ENCODE measurements around the gene PSENEN. TPM values are rescaled to one million over a fixed set of nuclear protein-coding genes. Genes with fewer than 3 reads are reported as not detected.

Gene PSENEN
- total and polyA plus RNA-seq, 11 donors, result 25.2 to 95.1 (median 42.3) TPM

GRCh38 chr19:35755550-35756376 lies 10.3 kb downstream of the PSENEN start:
- intact Hi-C loops (cut with DNase I), result loop anchor here in 2 of 10 donors (5.0 to 10.0 kb wide), 2 partner anchors 177 to 389 kb away; partner anchors contain the start of gene CAPNS1 (in 1 of the 2)
- peak overlapping the region; percentile 28 to 99 (median 74) for H3K4me3 ChIP-seq
- 13 to 27% (median 18%) methylated on average over 14 to 74 of the region's 74 CpGs for whole genome bisulfite sequencing, 4 donors
- H3K27ac ChIP-seq, result peak overlapping the region; percentile 88 to 100 (median 96)
- ATAC-seq, result peak in 3 of 4 donors; percentile 20 to 33 (median 31)
- H3K36me3 ChIP-seq, result peaks cover 0 to 35% (median 23%) of the 10 kb centered on the region in 9 donors
- peaks cover 0 to 53% (median 39%) of the 10 kb centered on the region in 12 donors for H3K4me1 ChIP-seq
- H3K27me3 ChIP-seq, result no peaks in the 10 kb centered on the region
- DNase-seq, result peak; percentile 86 to 93 (median 90)
- no peaks in the 10 kb centered on the region for H3K9me3 ChIP-seq
- TF ChIP-seq CTCF (IDR thresholded peaks at IDR 0.05) (no peak), POLR2A (IDR thresholded peaks at IDR 0.05) (peak in 1 of 2 donors; percentile 48)

- WGBS, 4 donors, result 3 to 5% (median 5%) methylated on average over 22 to 52 of the region's 52 CpGs
- peak; percentile 36 to 47 (median 38) for ATAC-seq
- intact Hi-C loops (cut with DNase I), result loop anchor here in 2 of 10 donors (1.0 to 10.0 kb wide), 3 partner anchors 16 to 388 kb away; partner anchors contain the start of gene CAPNS1 (in 1 of the 2)
These were observed 11.2 kb downstream of the PSENEN start, which contains the start of gene HSPB6 for GRCh38 chr19:35756377-35757230. Gene HSPB6, minus strand, starts transcription at chr19:35757029. Its CDS starts 21 bp downstream, at chr19:35757008.

GRCh38 chr19:35757231-35757748 lies 11.8 kb downstream of the PSENEN start:
- TF ChIP-seq POLR2A (IDR thresholded peaks at IDR 0.05), result no peak
- TF ChIP-seq CTCF (IDR thresholded peaks at IDR 0.05), result peak in 2 of 12 donors; percentile 34 to 36
- ATAC-seq, result peak; percentile 67 to 77 (median 70)
- WGBS, 4 donors, result 2 to 5% (median 3%) methylated on average over 13 to 19 of the region's 19 CpGs
- H3K36me3 ChIP-seq, result peaks cover 0 to 34% (median 26%) of the 10 kb centered on the region in 9 donors
- H3K27me3 ChIP-seq, result no peaks in the 10 kb centered on the region
- intact Hi-C loops (cut with DNase I), result loop anchor here in 2 of 10 donors (1.0 to 10.0 kb wide), 3 partner anchors 17 to 388 kb away; partner anchors contain the start of gene CAPNS1 (in 1 of the 2)
- peak overlapping the region; percentile 88 to 100 (median 96) for H3K27ac ChIP-seq
- H3K4me1 ChIP-seq, result peaks cover 0 to 51% (median 37%) of the 10 kb centered on the region in 12 donors
- no peaks in the 10 kb centered on the region for H3K9me3 ChIP-seq
- peak overlapping the region; percentile 58 to 99 (median 80) for H3K4me3 ChIP-seq
- peak; percentile 90 to 97 (median 92) for DNase-seq

More at GRCh38 chr19:35756377-35757230, 11.2 kb downstream of the PSENEN start, which contains the start of gene HSPB6:
- H3K4me1 ChIP-seq, result peaks cover 0 to 57% (median 39%) of the 10 kb centered on the region in 12 donors
- TF ChIP-seq CTCF (IDR thresholded peaks at IDR 0.05) (no peak), POLR2A (IDR thresholded peaks at IDR 0.05) (peak in 1 of 2 donors; percentile 74)
- no peaks in the 10 kb centered on the region for H3K9me3 ChIP-seq
- H3K36me3 ChIP-seq, result peaks cover 0 to 32% (median 23%) of the 10 kb centered on the region in 9 donors
- H3K4me3 ChIP-seq, result peak within 1 kb of the TSS; percentile 68 to 99 (median 86)
- H3K27ac ChIP-seq, result peak within 1 kb of the TSS; percentile 88 to 100 (median 96)
- peak; percentile 80 to 91 (median 86) for DNase-seq
- no peaks in the 10 kb centered on the region for H3K27me3 ChIP-seq
